HG02884 (cell line): ENCODE data around the gene SLC35F2.
"Not testable (repeated sequence)": the region's sequence is repeated elsewhere in the genome, so short reads cannot be mapped to it uniquely, and the experiment has no call there.

Source experiments
- ATAC-seq: cut with Tn5 transposase; IDR thresholded peaks from one replicate; pipeline ENCODE4 v1.9.1; 2021; ENCODE audit warnings: mild to moderate bottlenecking, moderate library complexity; ENCODE audit not compliant: unreplicated experiment

SLC35F2 gene

GRCh38 chr11:107791343-107792048 lies 67.1 kb downstream of the SLC35F2 start:
- ATAC-seq: no peak

GRCh38 chr11:107789767-107790166 lies 68.8 kb downstream of the SLC35F2 start:
- ATAC-seq: no peak

- no peak for ATAC-seq
Observed at GRCh38 chr11:107787733-107788132, 70.9 kb downstream of the SLC35F2 start.

GRCh38 chr11:107785401-107785800 lies 73.2 kb downstream of the SLC35F2 start:
- peak; percentile 81 for ATAC-seq

GRCh38 chr11:107783121-107783520 lies 75.5 kb downstream of the SLC35F2 start:
- no peak for ATAC-seq

- ATAC-seq: no peak
Observed at GRCh38 chr11:107780775-107781174, 77.8 kb downstream of the SLC35F2 start.

- ATAC-seq: no peak
Observed at GRCh38 chr11:107780136-107780535, 78.5 kb downstream of the SLC35F2 start.

- no peak for ATAC-seq
Observed at GRCh38 chr11:107778839-107779517, 79.6 kb downstream of the SLC35F2 start.

- ATAC-seq: peak; percentile 76
Observed at GRCh38 chr11:107777110-107777509, 81.5 kb downstream of the SLC35F2 start.

GRCh38 chr11:107776062-107776461 lies 82.5 kb downstream of the SLC35F2 start:
- ATAC-seq: no peak

GRCh38 chr11:107770551-107770951 lies 88.0 kb downstream of the SLC35F2 start:
- no peak for ATAC-seq

GRCh38 chr11:107769189-107769588 lies 89.4 kb downstream of the SLC35F2 start:
- no peak for ATAC-seq

- ATAC-seq: not testable (repeated sequence)
Observed at GRCh38 chr11:107758719-107759355, 99.8 kb downstream of the SLC35F2 start.

- no peak for ATAC-seq
Observed at GRCh38 chr11:107757661-107758060, 100.9 kb downstream of the SLC35F2 start.

GRCh38 chr11:107756553-107756952 lies 102.0 kb downstream of the SLC35F2 start:
- no peak for ATAC-seq

GRCh38 chr11:107752949-107753822 lies 105.4 kb downstream of the SLC35F2 start:
- ATAC-seq: no peak

- no peak for ATAC-seq
Observed at GRCh38 chr11:107752508-107752907, 106.1 kb downstream of the SLC35F2 start.

GRCh38 chr11:107751082-107751481 lies 107.5 kb downstream of the SLC35F2 start:
- ATAC-seq: no peak

GRCh38 chr11:107750313-107750712 lies 108.3 kb downstream of the SLC35F2 start:
- no peak for ATAC-seq

GRCh38 chr11:107747622-107748021 lies 111.0 kb downstream of the SLC35F2 start:
- no peak for ATAC-seq

- ATAC-seq: no peak
Observed at GRCh38 chr11:107744736-107745135, 113.9 kb downstream of the SLC35F2 start.
